K562 treated with DMSO at 1 percent for 24 hours (cell line): ENCODE measurements around the gene HIPK3. TPM values are rescaled to one million over a fixed set of nuclear protein-coding genes. Genes with fewer than 3 reads are reported as not detected.

Source experiments
- total RNA-seq: library from RNA; unstranded; fragments of 300-600 nt; gene quantifications from 2 replicates; pipeline ENCODE4 v1.2.3, GENCODE V29; 2022; ENCODE audit warnings: low read depth; ENCODE audit not compliant: insufficient read depth

The HIPK3 gene
- 6.6 and 8.3 TPM in 2 replicates for total RNA-seq

GRCh38 chr11:33257160-33257896 is at the start of gene HIPK3:
TSS of gene HIPK3 (plus strand) at chr11:33257381.

DNA sequence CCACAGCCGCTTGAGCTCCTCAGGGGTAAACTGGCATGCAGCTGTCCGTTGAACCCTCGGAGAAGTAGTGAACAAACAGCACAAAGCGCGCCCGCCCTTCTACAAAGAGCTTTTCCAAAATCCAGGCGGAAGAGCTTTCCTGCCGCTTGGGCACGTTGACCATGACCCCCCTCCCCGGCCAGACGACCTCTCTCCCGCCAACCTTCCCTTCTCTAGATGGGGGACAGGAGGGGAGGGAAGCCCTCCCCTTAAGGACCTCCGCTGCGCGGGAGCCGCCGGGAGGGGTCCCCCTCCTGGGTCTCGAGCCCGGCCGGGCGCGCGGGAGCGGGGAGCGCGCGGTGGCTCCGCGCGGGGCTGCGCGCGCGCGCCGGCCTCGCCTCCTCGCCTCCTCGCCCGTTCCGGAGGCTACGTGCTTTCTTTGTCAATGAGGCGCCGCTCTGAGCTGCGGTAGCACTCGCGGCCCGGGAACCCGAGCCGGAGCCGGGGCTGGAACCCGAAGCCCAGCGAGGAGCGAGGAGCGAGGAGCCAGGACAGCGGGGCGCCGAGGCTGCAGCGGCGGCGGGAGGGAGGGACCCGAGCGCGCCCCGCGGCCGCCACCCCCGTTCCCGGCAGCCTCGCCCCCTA is 118.6 kb downstream of the HIPK3 start, which contains the start of gene KIAA1549L:
Gene KIAA1549L, plus strand, starts transcription at position 421 of the 624 bp plus-strand sequence.

Other genes with a start within 250 kb of the HIPK3 start
- gene DEPDC7, start 241.5 kb upstream of the HIPK3 start, total RNA-seq: 5.0 and 5.4 TPM in 2 replicates
- 5.5 and 6.3 TPM in 2 replicates for gene TCP11L1, start 217.8 kb upstream of the HIPK3 start, total RNA-seq
- gene CSTF3, start 95.9 kb upstream of the HIPK3 start, total RNA-seq: 23.0 and 27.7 TPM in 2 replicates
- gene KIAA1549L, start 118.7 kb downstream of the HIPK3 start, total RNA-seq: not detected in 2 replicates